Keratinocyte (primary cell): ENCODE data around the gene KDM7A. TPM values are rescaled to one million over a fixed set of nuclear protein-coding genes. Genes with fewer than 3 reads are reported as not detected.

Source experiments
- DNase-seq: peaks from one replicate; pipeline ENCODE4 v3.0.0-alpha.2; 2011; ENCODE audit warnings: low read depth, missing footprints, low spot score
- FAIRE-seq: peaks from 2 replicates; lab custom pipeline; 2011; peaks lifted over from hg19 to GRCh38; lab: Jason Lieb, UNC
- H2AFZ ChIP-seq: 2 replicates; pipeline ENCODE4 v1.6.0; 2012; ENCODE audit warnings: low read length, control low read depth, inconsistent platforms; ENCODE audit not compliant: control insufficient read depth
- H3K27ac ChIP-seq: 2 replicates; pipeline ENCODE4 v1.5.1; 2011; ENCODE audit warnings: low read length; ENCODE audit not compliant: control insufficient read depth, insufficient read depth
- H3K27me3 ChIP-seq: 3 replicates; pipeline ENCODE4 v1.6.0; 2011; ENCODE audit warnings: low read length; ENCODE audit not compliant: control insufficient read depth, insufficient read depth; ENCODE audit errors: extremely low read depth
- H3K36me3 ChIP-seq, 2 experiments: 2 replicates in 1 of 2; 3 replicates in 1 of 2; pipeline ENCODE4 v1.5.1; 2011; ENCODE audit warnings: low read length in 2 of 2, mild to moderate bottlenecking in 1 of 2; ENCODE audit not compliant: control insufficient read depth in 2 of 2, insufficient read depth in 2 of 2; ENCODE audit errors: extremely low read depth in 1 of 2
- H3K4me1 ChIP-seq: 3 replicates; pipeline ENCODE4 v1.5.1; 2011; ENCODE audit warnings: low read length; ENCODE audit not compliant: control insufficient read depth, insufficient read depth; ENCODE audit errors: extremely low read depth
- H3K4me2 ChIP-seq: 3 replicates; pipeline ENCODE4 v1.6.0; 2011; ENCODE audit warnings: low read depth, low read length; ENCODE audit not compliant: control insufficient read depth, insufficient read depth; ENCODE audit errors: extremely low read depth
- H3K4me3 ChIP-seq, 3 experiments: fragments of 200-600 bp in 1 of 3; sonication (generic) in 1 of 3; 2 replicates in 2 of 3; 3 replicates in 1 of 3; pipeline ENCODE4 v1.5.1; 2011 to 2016; ENCODE audit warnings: low read length in 3 of 3, mild to moderate bottlenecking in 3 of 3, control low read depth in 2 of 3, inconsistent platforms in 1 of 3, low read depth in 1 of 3, mixed read lengths in 1 of 3, mixed run types in 1 of 3, moderate library complexity in 1 of 3; ENCODE audit not compliant: control insufficient read depth in 2 of 3, insufficient read depth in 2 of 3; ENCODE audit errors: extremely low read depth in 1 of 3
- H3K79me2 ChIP-seq: 2 replicates; pipeline ENCODE4 v1.6.0; 2012; ENCODE audit warnings: low read length; ENCODE audit not compliant: control insufficient read depth, insufficient read depth
- H3K9ac ChIP-seq: 3 replicates; pipeline ENCODE4 v1.6.0; 2011; ENCODE audit warnings: low read length; ENCODE audit not compliant: control insufficient read depth, insufficient read depth; ENCODE audit errors: extremely low read depth
- H3K9me1 ChIP-seq: 3 replicates; pipeline ENCODE4 v1.6.0; 2011; ENCODE audit warnings: low read length; ENCODE audit not compliant: control insufficient read depth, insufficient read depth; ENCODE audit errors: extremely low read depth
- H3K9me3 ChIP-seq: 2 replicates; pipeline ENCODE4 v1.5.1; 2012; ENCODE audit warnings: low read depth, low read length; ENCODE audit not compliant: control insufficient read depth
- H4K20me1 ChIP-seq: 3 replicates; pipeline ENCODE4 v1.6.0; 2011; ENCODE audit warnings: low read length; ENCODE audit not compliant: control insufficient read depth, insufficient read depth; ENCODE audit errors: extremely low read depth
- CTCF ChIP-seq, 3 experiments: IDR thresholded peaks in 1 of 3; conservative IDR thresholded peaks in 1 of 3; optimal IDR thresholded peaks in 1 of 3; 2 replicates in 2 of 3; 3 replicates in 1 of 3; pipeline versions ENCODE3 to v1.5.1; 2011; ENCODE audit warnings: low read length in 3 of 3, mild to moderate bottlenecking in 3 of 3, moderate library complexity in 2 of 3, control low read depth in 1 of 3, inconsistent platforms in 1 of 3; ENCODE audit not compliant: insufficient read depth in 2 of 3; ENCODE audit errors: extremely low read depth in 1 of 3
- EZH2 ChIP-seq: IDR thresholded peaks from one replicate; pipeline ENCODE4 v1.6.1; 2012; ENCODE audit warnings: inconsistent platforms, mild to moderate bottlenecking, low read length, moderate library complexity
- dilution Hi-C: fragments of 300-500 bp; cut with MboI; formaldehyde crosslinking; loops from one replicate; pipeline ENCODE4 v1.7.0; 2020; ENCODE audit warnings: low sequenced_read_pairs; ENCODE audit not compliant: extremely low pct_ligation_motif_present
- polyA minus RNA-seq, 3 experiments: library from RNA; depleted of rRNA, polyadenylated mRNA; stranded (reverse); fragments of >200 nt; gene quantifications; 1 replicate in 1 of 3; 2 replicates in 1 of 3; 3 replicates in 1 of 3; pipeline ENCODE4 v1.2.3, GENCODE V29; 2011
- polyA plus RNA-seq, 5 experiments: library from polyadenylated mRNA; depleted of rRNA in 3 of 5; stranded (reverse) in 3 of 5; stranded (forward) in 1 of 5; unstranded in 1 of 5; fragments of >200 nt; gene quantifications; 1 replicate in 1 of 5; 2 replicates in 3 of 5; 3 replicates in 1 of 5; pipeline versions ENCODE4 v1.2.1 to v1.2.3, GENCODE V29; 2011 to 2012; ENCODE audit warnings: missing spikeins in 2 of 5, low read depth in 1 of 5, low replicate concordance in 1 of 5

KDM7A gene
- polyA plus RNA-seq (1.8 to 4.0 TPM (median 3.3 TPM) in 3 replicates), polyA minus RNA-seq (3.3 to 10.8 TPM (median 7.3 TPM) in 3 replicates)
- polyA plus RNA-seq (2011; ENCODE audit: low read depth), result 8.5 TPM
- polyA plus RNA-seq (2011; cell fraction: cytosol; rRNA removed), result 1.5 and 2.0 TPM in 2 replicates
- polyA plus RNA-seq (2011; cell fraction: nucleus; rRNA removed), result 12.3 and 12.5 TPM in 2 replicates
- polyA plus RNA-seq (2012; ENCODE audit: low replicate concordance), result 2.3 and 9.4 TPM in 2 replicates
- polyA minus RNA-seq (2011; cell fraction: cytosol; rRNA and poly(A)+ RNA removed), result 1.5 TPM
- 8.0 and 18.9 TPM in 2 replicates for polyA minus RNA-seq (2011; cell fraction: nucleus; rRNA and poly(A)+ RNA removed)

DNA sequence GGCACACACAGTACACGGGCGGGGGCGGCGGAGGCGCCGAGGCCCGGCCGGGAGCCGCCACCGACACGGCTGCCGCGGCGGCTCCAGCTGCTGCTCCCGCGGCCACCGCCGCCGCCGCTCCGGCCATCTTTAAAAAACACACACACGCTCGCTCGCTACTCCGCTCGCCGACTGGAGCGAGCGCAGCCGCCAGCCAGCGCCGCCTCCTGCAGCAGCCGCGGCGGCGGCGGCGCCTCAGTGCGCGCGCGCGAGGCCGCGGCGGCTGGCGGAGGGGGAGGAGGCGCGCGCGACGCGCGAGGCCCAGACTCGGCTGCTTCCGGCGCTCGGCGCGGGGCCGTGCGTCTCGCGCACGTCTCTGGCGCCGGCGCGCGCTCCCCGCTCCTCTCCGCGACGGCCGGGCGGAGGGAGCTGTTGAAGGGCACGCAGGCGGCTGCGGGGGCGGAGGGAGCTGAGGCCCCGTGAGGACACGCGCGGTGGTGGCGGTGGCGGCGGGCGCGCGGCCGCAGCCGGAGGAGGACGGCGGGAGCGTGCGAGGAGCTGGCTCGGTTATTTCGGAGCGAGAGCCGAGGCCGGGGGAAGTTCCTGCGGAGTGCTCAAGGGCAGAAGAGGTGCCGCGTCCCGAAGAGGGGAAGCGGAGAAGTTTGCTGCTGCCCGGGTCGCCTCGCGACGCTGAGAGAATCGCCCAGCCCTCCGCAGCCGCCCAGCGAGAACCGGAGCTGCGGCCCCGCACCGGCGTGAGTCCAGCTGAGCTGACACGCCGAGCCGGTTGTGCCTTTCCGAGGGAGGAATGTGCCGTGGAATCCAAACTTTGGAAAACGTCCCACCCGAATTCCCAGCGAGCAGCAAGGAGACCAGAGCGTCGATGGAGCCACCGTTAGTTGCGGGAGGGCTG, at the start of gene KDM7A:
Gene KDM7A (minus strand): TSS at position 173 of the 892 bp plus-strand sequence. CDS start 46 bp downstream, at position 127.
- H3K9ac ChIP-seq, result peak within 1 kb of the TSS; percentile 85
- no peaks in the 10 kb centered on the region for H3K9me1 ChIP-seq
- no peaks in the 10 kb centered on the region for H3K9me3 ChIP-seq
- H3K4me3 ChIP-seq, result peak within 1 kb of the TSS; percentile 83 to 85 (median 84)
- dilution Hi-C loops, result no loop called here
- H3K4me1 ChIP-seq, result peaks cover 4% of the 10 kb centered on the region
- no peaks in the 10 kb centered on the region for H3K27me3 ChIP-seq
- H3K36me3 ChIP-seq, result no peaks in the 10 kb centered on the region
- DNase-seq (no peak), FAIRE-seq (no peak)
- peaks cover 7% of the 10 kb centered on the region for H3K79me2 ChIP-seq
- H3K27ac ChIP-seq, result peak within 1 kb of the TSS; percentile 80
- H4K20me1 ChIP-seq, result no peaks in the 10 kb centered on the region
- TF ChIP-seq CTCF (optimal IDR thresholded peaks at IDR 0.05 in 1 of 3, IDR thresholded peaks at IDR 0.05 in 1 of 3, conservative IDR thresholded peaks at IDR 0.05 in 1 of 3; ENCODE audit: extremely low read depth in 1 of 3, insufficient read depth in 2 of 3, low read length in 3 of 3) (no peak), EZH2 (no peak)
- H2AFZ ChIP-seq, result peak within 1 kb of the TSS; percentile 94
- H3K4me2 ChIP-seq, result peak within 1 kb of the TSS; percentile 96

GRCh38 chr7:140225562-140226249, 48.9 kb upstream of the KDM7A start:
- H3K4me2 ChIP-seq, result no peak overlapping the region

More at GRCh38 chr7:140225562-140226249, 48.9 kb upstream of the KDM7A start:
- H3K27me3 ChIP-seq, result peaks cover 5% of the 10 kb centered on the region
- no peaks in the 10 kb centered on the region for H3K9me3 ChIP-seq
- no peak for DNase-seq
- no peak overlapping the region for H3K27ac ChIP-seq
- no peak overlapping the region for H2AFZ ChIP-seq
- TF ChIP-seq EZH2, result no peak
- TF ChIP-seq CTCF (optimal IDR thresholded peaks at IDR 0.05 in 1 of 3, IDR thresholded peaks at IDR 0.05 in 1 of 3, conservative IDR thresholded peaks at IDR 0.05 in 1 of 3; ENCODE audit: extremely low read depth in 1 of 3, insufficient read depth in 2 of 3, low read length in 3 of 3), result no peak
- H3K36me3 ChIP-seq, result no peaks in the 10 kb centered on the region
- FAIRE-seq, result no peak
- no peaks in the 10 kb centered on the region for H3K9me1 ChIP-seq
- H4K20me1 ChIP-seq, result no peaks in the 10 kb centered on the region
- H3K9ac ChIP-seq, result no peak overlapping the region
- no peak overlapping the region for H3K4me3 ChIP-seq
- H3K79me2 ChIP-seq, result no peaks in the 10 kb centered on the region
- peaks cover 3% of the 10 kb centered on the region for H3K4me1 ChIP-seq
- dilution Hi-C loops, result no loop called here
